HepG2 (cell line): Measurements from ENCODE around the gene RTEL1. TPM values are rescaled to one million over a fixed set of nuclear protein-coding genes. Genes with fewer than 3 reads are reported as not detected.

ENCODE experiments used
- CCAR2 ChIP-seq: fragments of 200-400 bp; formaldehyde crosslinking; optimal IDR thresholded peaks from 2 replicates; pipeline ENCODE3; 2018; ENCODE audit warnings: low read depth, mild to moderate bottlenecking, low read length, moderate library complexity
- IRF1 ChIP-seq: sonication (generic); formaldehyde crosslinking; IDR thresholded peaks from 2 replicates; pipeline ENCODE4 v1.4.0; 2020; ENCODE audit warnings: low read depth, mild to moderate bottlenecking, missing genetic modification reagents
- MAF1 ChIP-seq: sonication (generic); formaldehyde crosslinking; IDR thresholded peaks from 2 replicates; pipeline ENCODE4 v1.5.0; 2020; ENCODE audit warnings: missing genetic modification reagents, borderline replicate concordance
- NFIB ChIP-seq: sonication (generic); formaldehyde crosslinking; IDR thresholded peaks from 2 replicates; pipeline ENCODE4 v1.9.0; 2021; ENCODE audit warnings: missing genetic modification reagents, mild to moderate bottlenecking, borderline replicate concordance
- RXRA ChIP-seq: sonication (generic); formaldehyde crosslinking; IDR thresholded peaks from 2 replicates; pipeline ENCODE4 v1.5.1; 2020; ENCODE audit warnings: missing genetic modification reagents
- TEAD2 ChIP-seq: sonication (generic); formaldehyde crosslinking; IDR thresholded peaks from 2 replicates; pipeline ENCODE4 v1.9.0; 2021; ENCODE audit warnings: missing genetic modification reagents
- ZNF280B ChIP-seq: sonication (generic); formaldehyde crosslinking; IDR thresholded peaks from 2 replicates; pipeline ENCODE4 v1.5.0; 2020; ENCODE audit warnings: missing genetic modification reagents, mild to moderate bottlenecking, borderline replicate concordance
- ZNF331 ChIP-seq: sonication (generic); formaldehyde crosslinking; IDR thresholded peaks from 2 replicates; pipeline ENCODE4 v1.4.0; 2020; ENCODE audit warnings: missing genetic modification reagents
- ZNF501 ChIP-seq: sonication (generic); formaldehyde crosslinking; IDR thresholded peaks from 2 replicates; pipeline ENCODE4 v1.5.1; 2020; ENCODE audit warnings: mild to moderate bottlenecking, moderate library complexity, missing genetic modification reagents
- ZNF609 ChIP-seq: sonication (generic); formaldehyde crosslinking; IDR thresholded peaks from 2 replicates; pipeline ENCODE4 v1.4.0; 2020; ENCODE audit warnings: mild to moderate bottlenecking, missing genetic modification reagents, borderline replicate concordance
- ZNF788 ChIP-seq: sonication (generic); formaldehyde crosslinking; IDR thresholded peaks from 2 replicates; pipeline ENCODE4 v1.5.0; 2020; ENCODE audit warnings: mild to moderate bottlenecking, missing genetic modification reagents, borderline replicate concordance
- polyA plus RNA-seq, 8 experiments: library from polyadenylated mRNA; depleted of rRNA in 3 of 8; stranded (reverse) in 7 of 8; unstranded in 1 of 8; fragments of >200 nt; fragmentation: Illumina TruSeq in 4 of 8; extraction: Trizol in 4 of 8; gene quantifications; 2 replicates each; pipeline versions ENCODE4 v1.2.1 to v1.2.3, GENCODE V29; 2011 to 2016; ENCODE audit warnings: low read depth in 4 of 8, missing spikeins in 1 of 8, mixed read lengths in 1 of 8; ENCODE audit not compliant: insufficient read depth in 1 of 8
- total RNA-seq, 5 experiments: library from RNA; depleted of rRNA; stranded (reverse); fragments of >200 nt; fragmentation: Illumina TruSeq; extraction: Trizol; gene quantifications; 2 replicates each; pipeline ENCODE4 v1.2.3, GENCODE V29; 2016; ENCODE audit warnings: low read depth in 1 of 5

RTEL1 gene
- total and polyA plus RNA-seq, 2 of the 13 experiments (the other 11 are each of a cell fraction or from before 2014, with no cell fraction given): 21.8 to 36.4 TPM

GRCh38 chr20:63695424-63696305 lies 37.6 kb downstream of the RTEL1 start (continued):
- TF ChIP-seq ZNF609 (CRISPR knock-in tag) (no peak), CCAR2 (no peak), MAF1 (0 out of 2 replicates have a peak, but pooled peaks have one; percentile 39), ZNF501 (peak; percentile 39; the same call in 1 of the 2 replicates), ZNF788 (0 out of 2 replicates have a peak, but pooled peaks have one; percentile 42), RXRA (CRISPR knock-in tag) (peak; percentile 12; the same call in 1 of the 2 replicates), ZNF331 (CRISPR knock-in tag) (no peak), TEAD2 (CRISPR knock-in tag) (0 out of 2 replicates have a peak, but pooled peaks have one; percentile 23), NFIB (CRISPR knock-in tag) (0 out of 2 replicates have a peak, but pooled peaks have one; percentile 23), IRF1 (CRISPR knock-in tag) (no peak), ZNF280B (CRISPR knock-in tag) (no peak)
